SK-N-MC (cell line): ENCODE measurements around the gene WDHD1.

Experiments
- EZH2 ChIP-seq: fragments of 200-600 bp; sonication (generic); IDR thresholded peaks from one replicate; pipeline ENCODE4 v1.6.1; 2017; ENCODE audit warnings: antibody characterized with exemption
- FOXP2 ChIP-seq: optimal IDR thresholded peaks from 2 replicates; pipeline ENCODE3; 2011; ENCODE audit warnings: mild to moderate bottlenecking, moderate library complexity; ENCODE audit not compliant: insufficient read depth; ENCODE audit errors: extremely low read length, control extremely low read depth
- POLR2AphosphoS5 ChIP-seq: IDR thresholded peaks from 2 replicates; pipeline ENCODE4 v1.6.1; 2012; ENCODE audit warnings: mild to moderate bottlenecking, low read depth, low read length, borderline replicate concordance

GRCh38 chr14:54935100-54935499 is 91.8 kb downstream of the WDHD1 start:
- TF ChIP-seq POLR2AphosphoS5 (no peak), EZH2 (no peak), FOXP2 (no peak)
